BLaER1 treated with 17β-estradiol and CSF1 and Interleukin-3, amounts not matched to agents 10 nM and 100 nM (cell line): ENCODE results near the gene PTGER1.

Experiments used
- H3K27ac ChIP-seq, 11 experiments: shearing (Covaris generic); formaldehyde crosslinking; 2 replicates each; pipeline ENCODE4 v1.8.1; 2022
- H3K27me3 ChIP-seq, 11 experiments: shearing (Covaris generic); formaldehyde crosslinking; 2 replicates each; pipeline ENCODE4 v1.8.1; 2022
- H3K36me3 ChIP-seq, 11 experiments: shearing (Covaris generic); formaldehyde crosslinking; 2 replicates each; pipeline ENCODE4 v1.8.1; 2022
- H3K4me1 ChIP-seq, 10 experiments: shearing (Covaris generic); formaldehyde crosslinking; 2 replicates each; pipeline ENCODE4 v1.8.1; 2022
- H3K4me2 ChIP-seq, 11 experiments: shearing (Covaris generic); formaldehyde crosslinking; 2 replicates each; pipeline ENCODE4 v1.8.1; 2022
- H3K4me3 ChIP-seq, 10 experiments: shearing (Covaris generic); formaldehyde crosslinking; 2 replicates each; pipeline ENCODE4 v1.8.1; 2022
- H3K9ac ChIP-seq, 11 experiments: shearing (Covaris generic); formaldehyde crosslinking; 2 replicates each; pipeline ENCODE4 v1.8.1; 2022
- H3K9me3 ChIP-seq, 11 experiments: shearing (Covaris generic); formaldehyde crosslinking; replicated peaks in 1 of 11; 2 replicates each; pipeline ENCODE4 v1.8.1; 2022
- H4K20me1 ChIP-seq, 11 experiments: shearing (Covaris generic); formaldehyde crosslinking; 2 replicates each; pipeline ENCODE4 v1.8.1; 2022
- Cebpa-rat ChIP-seq, 11 experiments: shearing (Covaris generic); IDR thresholded peaks; 2 replicates each; pipeline ENCODE4 v1.8.1; 2022

PTGER1 gene

GRCh38 chr19:14475251-14476073 lies at the start of gene PTGER1:
Gene PTGER1 (minus strand): TSS chr19:14475354. CDS start chr19:14474320, 1,034 bp downstream.
- Histone ChIP-seq H3K27me3 (peaks cover 16 to 29% (median 26%) of the 10 kb centered on the region in 11 experiments), H3K9me3 (no peaks in the 10 kb centered on the region), H3K9ac (peak within 1 kb of the TSS; percentile 26 to 70 (median 63); a peak in 20 of 22 replicates), H3K4me1 (peaks cover 66 to 82% (median 75%) of the 10 kb centered on the region in 10 experiments), H4K20me1 (peaks cover 0 to 75% (median 5%) of the 10 kb centered on the region in 11 experiments; a peak in 8 of 22 replicates), H3K4me3 (peak within 1 kb of the TSS; percentile 39 to 66 (median 52)), H3K4me2 (peak within 1 kb of the TSS; percentile 79 to 96 (median 92)), H3K27ac (peak within 1 kb of the TSS in 10 of 11 experiments; percentile 22 to 70 (median 55); a peak in 21 of 22 replicates), H3K36me3 (peaks cover 12 to 40% (median 28%) of the 10 kb centered on the region in 11 experiments; a peak in 21 of 22 replicates)
- TF ChIP-seq Cebpa-rat (IDR thresholded peaks at IDR 0.05), result no peak

GRCh38 chr19:14520543-14520942 lies 45.4 kb upstream of the PTGER1 start:
- peak overlapping the region in 8 of 11 experiments; percentile 75 to 96 (median 82); a peak in 11 of 22 replicates for H3K4me2 ChIP-seq
- H3K4me1 ChIP-seq, result peaks cover 52 to 61% (median 58%) of the 10 kb centered on the region in 10 experiments
- H3K9ac ChIP-seq, result peak overlapping the region in 1 of 11 experiments; percentile 64; a peak in 1 of 22 replicates
- H4K20me1 ChIP-seq, result peaks cover 21 to 26% (median 25%) of the 10 kb centered on the region in 11 experiments
- H3K36me3 ChIP-seq, result peaks cover 12 to 19% (median 17%) of the 10 kb centered on the region in 11 experiments
- no peaks in the 10 kb centered on the region for H3K27me3 ChIP-seq
- no peak overlapping the region for H3K4me3 ChIP-seq
- no peak for TF ChIP-seq Cebpa-rat (IDR thresholded peaks at IDR 0.05)
- peak overlapping the region in 6 of 11 experiments; percentile 76 to 83 (median 78); a peak in 11 of 22 replicates for H3K27ac ChIP-seq
- no peaks in the 10 kb centered on the region for H3K9me3 ChIP-seq

GRCh38 chr19:14519860-14520407 lies 44.8 kb upstream of the PTGER1 start:
- peaks cover 58 to 67% (median 64%) of the 10 kb centered on the region in 10 experiments for H3K4me1 ChIP-seq
- H3K9ac ChIP-seq, result peak overlapping the region in 9 of 11 experiments; percentile 2 to 64 (median 34); a peak in 10 of 22 replicates
- peak overlapping the region; percentile 55 to 96 (median 79) for H3K4me2 ChIP-seq

GRCh38 chr19:14519245-14519859 lies 44.2 kb upstream of the PTGER1 start:
- Histone ChIP-seq H3K27ac (peak overlapping the region; percentile 58 to 88 (median 77)), H3K4me3 (peak overlapping the region in 6 of 10 experiments; percentile 29 to 63 (median 41); a peak in 6 of 20 replicates), H3K4me1 (peaks cover 64 to 73% (median 70%) of the 10 kb centered on the region in 10 experiments), H3K9me3 (no peaks in the 10 kb centered on the region), H4K20me1 (peaks cover 33 to 38% (median 37%) of the 10 kb centered on the region in 11 experiments), H3K36me3 (peaks cover 24 to 31% (median 29%) of the 10 kb centered on the region in 11 experiments), H3K27me3 (no peaks in the 10 kb centered on the region), H3K9ac (peak overlapping the region in 10 of 11 experiments; percentile 2 to 72 (median 66); a peak in 13 of 22 replicates), H3K4me2 (peak overlapping the region; percentile 55 to 96 (median 79))
- no peak for TF ChIP-seq Cebpa-rat (IDR thresholded peaks at IDR 0.05)

More at GRCh38 chr19:14519860-14520407, 44.8 kb upstream of the PTGER1 start:
- Histone ChIP-seq H3K9me3 (no peaks in the 10 kb centered on the region), H3K27ac (peak overlapping the region; percentile 58 to 83 (median 77); a peak in 20 of 22 replicates), H3K36me3 (peaks cover 18 to 26% (median 23%) of the 10 kb centered on the region in 11 experiments), H3K4me3 (no peak overlapping the region), H4K20me1 (peaks cover 27 to 32% (median 31%) of the 10 kb centered on the region in 11 experiments), H3K27me3 (no peaks in the 10 kb centered on the region)
- no peak for TF ChIP-seq Cebpa-rat (IDR thresholded peaks at IDR 0.05)

- Histone ChIP-seq H3K4me3 (peak within 1 kb of the TSS; percentile 84 to 99 (median 95)), H3K36me3 (peaks cover 35 to 45% (median 42%) of the 10 kb centered on the region in 11 experiments), H3K27ac (peak within 1 kb of the TSS; percentile 92 to 99 (median 97)), H3K4me1 (peaks cover 69 to 76% (median 73%) of the 10 kb centered on the region in 10 experiments), H4K20me1 (peaks cover 38 to 52% (median 46%) of the 10 kb centered on the region in 11 experiments), H3K4me2 (peak within 1 kb of the TSS; percentile 90 to 99 (median 96)), H3K9me3 (no peaks in the 10 kb centered on the region), H3K9ac (peak within 1 kb of the TSS; percentile 95 to 99 (median 98)), H3K27me3 (no peaks in the 10 kb centered on the region)
- TF ChIP-seq Cebpa-rat (IDR thresholded peaks at IDR 0.05), result no peak
Measured at GRCh38 chr19:14517840-14518505, 42.8 kb upstream of the PTGER1 start, which contains the start of gene DNAJB1. Gene DNAJB1 (minus strand): TSS chr19:14518397. CDS start chr19:14518349, 48 bp downstream.

GRCh38 chr19:14517446-14517839 lies 42.3 kb upstream of the PTGER1 start:
- peaks cover 38 to 57% (median 46%) of the 10 kb centered on the region in 11 experiments for H4K20me1 ChIP-seq
- H3K9me3 ChIP-seq, result no peaks in the 10 kb centered on the region
- peaks cover 63 to 76% (median 72%) of the 10 kb centered on the region in 10 experiments for H3K4me1 ChIP-seq
- TF ChIP-seq Cebpa-rat (IDR thresholded peaks at IDR 0.05), result no peak
- H3K9ac ChIP-seq, result peak overlapping the region; percentile 95 to 99 (median 98)
- peak overlapping the region; percentile 90 to 99 (median 95) for H3K4me2 ChIP-seq
- H3K27ac ChIP-seq, result peak overlapping the region; percentile 92 to 99 (median 97)
- H3K4me3 ChIP-seq, result peak overlapping the region; percentile 84 to 99 (median 95)
- no peaks in the 10 kb centered on the region for H3K27me3 ChIP-seq
- H3K36me3 ChIP-seq, result peaks cover 35 to 50% (median 45%) of the 10 kb centered on the region in 11 experiments

GRCh38 chr19:14516746-14517438 lies 41.7 kb upstream of the PTGER1 start:
- Histone ChIP-seq H3K9me3 (no peaks in the 10 kb centered on the region), H3K4me1 (peaks cover 59 to 76% (median 72%) of the 10 kb centered on the region in 10 experiments), H4K20me1 (peaks cover 38 to 60% (median 46%) of the 10 kb centered on the region in 11 experiments), H3K27me3 (no peaks in the 10 kb centered on the region), H3K9ac (peak overlapping the region; percentile 95 to 99 (median 98)), H3K4me2 (peak overlapping the region; percentile 90 to 99 (median 95)), H3K36me3 (peaks cover 35 to 52% (median 45%) of the 10 kb centered on the region in 11 experiments), H3K27ac (peak overlapping the region; percentile 92 to 99 (median 97)), H3K4me3 (peak overlapping the region; percentile 84 to 99 (median 95))
- TF ChIP-seq Cebpa-rat (IDR thresholded peaks at IDR 0.05), result no peak
